ENCODE measurements around the gene ARMC6.
"Not testable (repeated sequence)": the region's sequence is repeated elsewhere in the genome, so short reads cannot be mapped to it uniquely, and the experiment has no call there.

The ARMC6 gene

GRCh38 chr19:19022380-19022961 is 10.9 kb upstream of the ARMC6 start:
- in situ Hi-C loops (cut with HindIII; ENCODE audit: low sequenced_read_pairs): no loop called here

- in situ Hi-C loops (cut with HindIII; ENCODE audit: low sequenced_read_pairs): not testable (repeated sequence)
Measured at GRCh38 chr19:19023376-19023775, 10.0 kb upstream of the ARMC6 start.

GRCh38 chr19:19025861-19026260 is 7.5 kb upstream of the ARMC6 start:
- in situ Hi-C loops (cut with HindIII; ENCODE audit: low sequenced_read_pairs): no loop called here

- in situ Hi-C loops (cut with HindIII; ENCODE audit: low sequenced_read_pairs): no loop called here
Measured at GRCh38 chr19:19026299-19026971, 7.0 kb upstream of the ARMC6 start.

- in situ Hi-C loops (cut with HindIII; ENCODE audit: low sequenced_read_pairs): no loop called here
Measured at GRCh38 chr19:19027228-19027627, 6.2 kb upstream of the ARMC6 start.

- in situ Hi-C loops (cut with HindIII; ENCODE audit: low sequenced_read_pairs): no loop called here
Measured at GRCh38 chr19:19028526-19028925, 4.9 kb upstream of the ARMC6 start.

- in situ Hi-C loops (cut with HindIII; ENCODE audit: low sequenced_read_pairs): no loop called here
Measured at GRCh38 chr19:19031891-19032290, 1.5 kb upstream of the ARMC6 start.

- in situ Hi-C loops (cut with HindIII; ENCODE audit: low sequenced_read_pairs): no loop called here
Measured at GRCh38 chr19:19032420-19033175, 805 bp upstream of the ARMC6 start.

- in situ Hi-C loops (cut with HindIII; ENCODE audit: low sequenced_read_pairs): no loop called here
Measured at GRCh38 chr19:19033176-19033425, 302 bp upstream of the ARMC6 start.

GRCh38 chr19:19034204-19034624 is 811 bp downstream of the ARMC6 start:
- in situ Hi-C loops (cut with HindIII; ENCODE audit: low sequenced_read_pairs): no loop called here

- in situ Hi-C loops (cut with HindIII; ENCODE audit: low sequenced_read_pairs): no loop called here
Measured at GRCh38 chr19:19039901-19040300, 6.5 kb downstream of the ARMC6 start.

- in situ Hi-C loops (cut with HindIII; ENCODE audit: low sequenced_read_pairs): no loop called here
Measured at GRCh38 chr19:19040417-19040816, 7.0 kb downstream of the ARMC6 start.

GRCh38 chr19:19042732-19043280 is 9.4 kb downstream of the ARMC6 start:
- in situ Hi-C loops (cut with HindIII; ENCODE audit: low sequenced_read_pairs): no loop called here

GRCh38 chr19:19043481-19043880 is 10.1 kb downstream of the ARMC6 start:
- in situ Hi-C loops (cut with HindIII; ENCODE audit: low sequenced_read_pairs): no loop called here

- in situ Hi-C loops (cut with HindIII; ENCODE audit: low sequenced_read_pairs): no loop called here
Measured at GRCh38 chr19:19043881-19044280, 10.5 kb downstream of the ARMC6 start.

GRCh38 chr19:19049406-19049805 is 16.0 kb downstream of the ARMC6 start:
- in situ Hi-C loops (cut with HindIII; ENCODE audit: low sequenced_read_pairs): no loop called here

GRCh38 chr19:19050104-19050503 is 16.7 kb downstream of the ARMC6 start:
- in situ Hi-C loops (cut with HindIII; ENCODE audit: low sequenced_read_pairs): no loop called here

- in situ Hi-C loops (cut with HindIII; ENCODE audit: low sequenced_read_pairs): no loop called here
Measured at GRCh38 chr19:19050731-19051130, 17.3 kb downstream of the ARMC6 start.

- in situ Hi-C loops (cut with HindIII; ENCODE audit: low sequenced_read_pairs): no loop called here
Measured at GRCh38 chr19:19051478-19052213, 18.2 kb downstream of the ARMC6 start.

GRCh38 chr19:19052921-19053320 is 19.5 kb downstream of the ARMC6 start:
- in situ Hi-C loops (cut with HindIII; ENCODE audit: low sequenced_read_pairs): no loop called here

GRCh38 chr19:19053508-19054314 is 20.3 kb downstream of the ARMC6 start:
- in situ Hi-C loops (cut with HindIII; ENCODE audit: low sequenced_read_pairs): no loop called here

Measured in DLD1 (cell line).